DOHH2 (cell line): Measurements from ENCODE around the gene AKIRIN2.

Experiments used
- EZH2phosphoT487 ChIP-seq: fragments of 200-600 bp; sonication (generic); IDR thresholded peaks from 2 replicates; pipeline ENCODE4 v1.6.1; 2017; ENCODE audit warnings: borderline replicate concordance, mild to moderate bottlenecking, antibody characterized with exemption, low read length, moderate library complexity, mixed read lengths
- TF ChIP-seq, protein P1 (sequence below): fragments of 200-600 bp; sonication (generic); IDR thresholded peaks from one replicate; pipeline ENCODE4 v1.5.1; 2014; ENCODE audit warnings: antibody characterized with exemption, mild to moderate bottlenecking, low read depth, low read length; ENCODE audit not compliant: poor library complexity, severe bottlenecking

GRCh38 chr6:87641065-87641692, 60.9 kb downstream of the AKIRIN2 start:
- TF ChIP-seq EZH2phosphoT487, result no peak
- TF ChIP-seq, protein P1, sequence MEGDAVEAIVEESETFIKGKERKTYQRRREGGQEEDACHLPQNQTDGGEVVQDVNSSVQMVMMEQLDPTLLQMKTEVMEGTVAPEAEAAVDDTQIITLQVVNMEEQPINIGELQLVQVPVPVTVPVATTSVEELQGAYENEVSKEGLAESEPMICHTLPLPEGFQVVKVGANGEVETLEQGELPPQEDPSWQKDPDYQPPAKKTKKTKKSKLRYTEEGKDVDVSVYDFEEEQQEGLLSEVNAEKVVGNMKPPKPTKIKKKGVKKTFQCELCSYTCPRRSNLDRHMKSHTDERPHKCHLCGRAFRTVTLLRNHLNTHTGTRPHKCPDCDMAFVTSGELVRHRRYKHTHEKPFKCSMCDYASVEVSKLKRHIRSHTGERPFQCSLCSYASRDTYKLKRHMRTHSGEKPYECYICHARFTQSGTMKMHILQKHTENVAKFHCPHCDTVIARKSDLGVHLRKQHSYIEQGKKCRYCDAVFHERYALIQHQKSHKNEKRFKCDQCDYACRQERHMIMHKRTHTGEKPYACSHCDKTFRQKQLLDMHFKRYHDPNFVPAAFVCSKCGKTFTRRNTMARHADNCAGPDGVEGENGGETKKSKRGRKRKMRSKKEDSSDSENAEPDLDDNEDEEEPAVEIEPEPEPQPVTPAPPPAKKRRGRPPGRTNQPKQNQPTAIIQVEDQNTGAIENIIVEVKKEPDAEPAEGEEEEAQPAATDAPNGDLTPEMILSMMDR, result no peak
